Renal cortex interstitium (tissue), 11 donors: ENCODE measurements around the gene CTIF. TPM values are rescaled to one million over a fixed set of nuclear protein-coding genes. Genes with fewer than 3 reads are reported as not detected.

Experiments
- DNase-seq, 11 donors: peaks; one replicate each; pipeline ENCODE4 v3.0.0-alpha.2; 2013; ENCODE audit warnings: low read depth in 9 of 11, low spot score in 4 of 11; ENCODE audit errors: extremely low read depth in 1 of 11
- polyA plus RNA-seq, 3 donors: library from polyadenylated mRNA; unstranded; fragments of 120-200 nt; gene quantifications; one replicate each; pipeline ENCODE4 v1.2.1, GENCODE V29; 2013; ENCODE audit not compliant: insufficient read length in 3 of 3

Gene CTIF
- polyA plus RNA-seq, 3 donors: 17.9 to 26.5 (median 22.6) TPM

DNA sequence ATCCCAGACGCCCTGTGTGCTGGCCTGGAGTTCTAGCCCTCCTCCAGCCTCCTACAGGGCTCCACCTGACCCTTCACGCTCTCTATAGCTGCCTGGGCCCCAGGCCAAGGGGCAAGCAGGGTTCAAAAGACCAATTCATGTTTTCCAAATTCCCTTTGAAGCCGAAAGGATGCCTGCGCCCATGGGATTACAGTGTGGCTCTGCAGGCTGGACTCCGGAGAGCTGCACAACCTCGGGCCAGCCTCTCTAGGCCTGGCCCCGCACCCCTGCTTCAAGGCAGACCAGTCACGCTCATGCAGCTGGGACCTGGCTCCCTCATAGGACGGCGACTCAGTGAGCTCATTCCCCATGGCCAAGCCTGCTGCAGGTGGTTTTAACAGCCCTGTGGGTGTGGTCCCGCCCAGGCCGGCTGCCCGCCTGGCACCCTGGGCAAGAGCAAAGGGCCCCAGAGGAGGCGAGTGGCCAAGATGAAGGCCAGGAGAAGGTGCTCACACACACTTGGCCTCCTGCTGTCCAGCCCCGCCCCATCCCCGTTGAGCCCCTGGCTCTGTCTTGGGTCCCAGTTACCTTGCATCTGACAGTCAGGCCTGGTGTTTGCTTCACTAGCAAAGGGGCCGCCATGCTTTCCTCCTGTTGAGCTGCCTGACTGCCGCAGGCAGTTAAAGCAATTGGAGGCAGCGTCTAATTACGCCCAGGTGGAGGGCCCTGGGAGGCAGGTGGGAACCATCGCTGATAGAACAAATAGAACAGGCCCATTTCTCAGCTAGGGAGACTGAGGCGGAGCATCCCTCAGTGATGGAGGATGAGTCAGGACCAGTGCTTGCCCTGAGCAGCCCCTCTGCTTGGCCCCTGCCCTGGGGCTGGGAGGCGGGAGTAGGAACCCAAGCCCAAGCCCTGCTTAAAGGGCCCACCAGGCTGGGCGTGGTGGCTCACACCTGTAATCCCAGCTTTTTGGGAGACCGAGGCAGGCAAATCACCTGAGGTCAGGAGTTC is 355.1 kb downstream of the CTIF start:
- no peak for DNase-seq

GRCh38 chr18:48894799-48895346 is 356.0 kb downstream of the CTIF start:
- no peak for DNase-seq

GRCh38 chr18:48896326-48896874 is 357.6 kb downstream of the CTIF start:
- DNase-seq: no peak

- no peak for DNase-seq
These were observed 358.2 kb downstream of the CTIF start for GRCh38 chr18:48896875-48897511.

DNA sequence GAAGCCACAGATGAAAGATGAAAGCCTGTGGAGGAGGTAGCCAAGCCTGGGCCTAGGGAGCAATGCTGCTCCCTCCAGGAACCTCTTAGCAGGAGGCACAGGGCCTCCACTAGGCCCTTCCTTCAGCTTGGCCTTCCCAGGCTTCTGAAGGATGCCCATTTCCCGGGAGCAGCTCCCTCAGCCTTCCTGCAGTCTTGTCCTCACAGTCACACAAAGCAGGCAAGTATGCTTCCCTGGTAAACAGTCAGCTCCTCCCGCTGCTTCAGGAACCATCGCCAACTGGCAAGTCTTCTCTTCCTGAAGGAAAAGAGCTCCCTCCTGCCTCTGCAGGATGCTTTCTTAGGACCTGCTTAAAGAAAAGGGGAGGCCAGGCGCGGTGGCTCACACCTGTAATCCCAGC is 358.7 kb downstream of the CTIF start:
- no peak for DNase-seq

- no peak for DNase-seq
These were observed 359.7 kb downstream of the CTIF start for GRCh38 chr18:48898521-48898920.

- no peak for DNase-seq
These were observed 360.8 kb downstream of the CTIF start for GRCh38 chr18:48899558-48900174.

- no peak for DNase-seq
These were observed 361.6 kb downstream of the CTIF start for GRCh38 chr18:48900469-48900868.

DNA sequence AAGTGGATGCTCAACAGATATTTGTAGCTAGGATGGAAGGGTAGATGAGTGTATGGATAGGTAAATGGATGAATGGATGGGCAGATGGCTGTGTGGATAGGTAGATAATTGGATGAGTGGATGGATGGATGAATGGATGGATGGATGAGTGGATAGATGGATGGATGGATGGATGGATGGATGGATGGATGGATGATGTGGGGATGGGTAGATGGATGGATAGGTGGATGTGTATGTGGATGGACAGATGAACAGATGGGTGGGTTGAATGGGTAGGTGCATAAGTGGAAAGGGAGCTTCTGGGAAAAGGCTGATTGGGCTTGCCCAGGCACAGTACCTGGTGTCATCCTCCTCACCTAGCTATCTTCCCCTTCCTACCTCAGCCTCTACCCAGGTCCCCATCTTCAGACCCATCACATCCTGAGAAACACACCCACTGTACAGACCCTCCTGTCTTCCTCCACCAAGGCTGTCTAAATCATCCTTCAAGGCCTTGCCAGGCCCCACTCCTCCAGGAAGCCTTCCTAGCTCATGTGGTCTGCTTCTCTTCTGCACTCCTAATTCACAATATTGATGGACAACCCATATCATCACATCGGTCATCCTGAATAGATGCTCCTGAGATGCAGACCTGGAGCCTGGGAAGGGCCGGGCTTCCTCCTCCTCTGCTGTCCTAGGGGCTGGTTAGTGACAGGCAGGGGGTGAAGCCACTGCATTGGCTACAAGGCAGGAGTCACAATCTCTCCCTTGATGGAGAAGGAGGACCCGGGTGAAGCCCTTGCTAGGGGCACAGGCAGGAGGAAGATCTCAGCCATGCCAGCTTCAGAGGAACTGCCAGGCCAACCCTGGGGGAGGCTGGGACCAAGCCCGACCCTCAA is 362.6 kb downstream of the CTIF start:
- no peak for DNase-seq

GRCh38 chr18:48902023-48902855 is 363.4 kb downstream of the CTIF start:
- peak in 9 of 11 donors; percentile 75 to 88 (median 85) for DNase-seq

GRCh38 chr18:48902856-48903601 is 364.2 kb downstream of the CTIF start:
- DNase-seq: no peak

GRCh38 chr18:48904091-48904490 is 365.3 kb downstream of the CTIF start:
- DNase-seq: no peak

DNA sequence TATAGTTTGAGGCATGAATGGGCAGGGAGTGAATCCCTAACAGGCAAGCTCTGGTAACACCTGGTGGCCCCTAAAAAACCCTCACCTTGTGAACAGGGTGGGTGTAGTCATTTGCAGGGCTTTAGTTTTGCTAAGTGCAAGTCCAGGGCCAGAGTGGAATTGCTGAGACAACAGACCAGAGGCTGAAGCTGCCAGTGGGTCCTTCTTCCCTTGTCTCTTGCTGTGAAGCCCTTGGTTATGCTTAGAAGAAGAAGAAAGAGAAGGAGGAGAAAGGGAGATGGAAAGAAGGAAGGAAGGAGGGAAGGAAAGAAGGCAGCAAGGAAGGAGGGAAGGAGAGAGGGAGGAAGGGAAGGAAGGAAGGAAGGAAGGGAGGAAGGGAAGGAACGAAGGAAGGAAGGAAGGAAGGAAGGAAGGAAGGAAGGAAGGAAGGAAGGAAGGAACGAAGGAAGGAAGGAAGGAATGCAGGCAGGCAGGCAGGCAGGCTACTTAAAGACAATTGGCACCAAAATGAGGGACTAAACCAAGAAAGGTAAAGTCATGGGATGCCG is 366.1 kb downstream of the CTIF start:
- DNase-seq: no peak

DNA sequence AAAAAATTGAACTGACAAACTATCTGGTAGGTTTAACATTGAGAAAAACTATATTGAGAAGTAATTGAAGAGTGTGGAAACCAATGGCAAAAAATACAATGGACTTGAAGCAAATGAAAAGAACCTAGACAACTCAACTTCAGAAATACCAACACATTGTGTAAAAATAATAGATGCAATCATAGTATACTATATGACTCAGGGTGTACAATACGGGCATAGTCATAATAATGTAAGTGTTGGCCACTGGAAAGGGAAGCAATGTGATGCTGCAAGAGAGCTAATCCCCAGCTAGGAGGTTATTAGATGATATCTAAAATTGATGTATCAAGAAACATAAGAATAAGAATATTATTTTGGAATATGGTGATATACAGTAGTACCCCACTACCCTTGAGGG is 366.7 kb downstream of the CTIF start:
- no peak for DNase-seq

DNA sequence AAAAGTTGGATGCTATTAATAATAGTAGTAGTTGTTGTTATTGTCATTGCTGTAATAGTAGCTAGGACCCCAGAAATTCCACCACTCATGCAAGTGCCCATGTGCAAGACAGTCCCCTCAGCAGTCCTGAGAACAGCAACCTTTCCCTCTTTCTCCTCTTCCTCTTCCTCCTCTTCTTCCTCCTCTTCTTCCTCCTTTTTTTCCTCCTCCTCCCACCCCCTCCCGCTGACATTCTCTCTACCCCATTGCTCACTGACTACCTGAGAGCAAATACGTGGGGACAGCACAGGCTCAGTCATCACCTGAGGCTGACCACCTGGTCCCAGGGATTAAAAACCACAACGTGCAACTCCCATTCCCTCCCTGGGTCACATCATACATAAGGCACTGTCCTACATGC is 370.1 kb downstream of the CTIF start:
- DNase-seq: no peak

DNA sequence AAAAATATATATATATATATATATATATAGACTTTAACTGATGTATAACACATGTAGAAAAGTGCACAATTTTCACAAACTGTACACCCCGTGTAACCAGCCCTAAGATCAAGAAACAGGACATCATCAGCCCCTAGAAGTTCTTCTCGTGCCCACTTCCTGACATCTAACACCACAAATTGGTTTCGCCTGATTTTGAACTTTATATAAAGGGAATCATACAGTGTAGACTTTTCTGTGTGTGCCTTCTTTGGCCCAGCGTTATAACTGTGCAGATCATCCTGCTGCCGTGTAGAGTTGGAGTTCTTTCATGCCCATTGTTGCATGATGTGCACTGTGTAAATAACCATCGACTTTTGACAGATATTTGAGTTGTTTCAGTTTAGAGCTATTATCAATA is 370.9 kb downstream of the CTIF start:
- DNase-seq: no peak
